ENCODE measurements around the gene MAPK1. TPM values are rescaled to one million over a fixed set of nuclear protein-coding genes. Genes with fewer than 3 reads are reported as not detected.
A peak's percentile ranks its signal among the peaks of the same experiment; 100 is the strongest.
"Not testable (repeated sequence)": the region's sequence is repeated elsewhere in the genome, so short reads cannot be mapped to it uniquely, and the experiment has no call there.

MAPK1 gene
- total RNA-seq, 1 experiment from 2014 or later: 24.6 TPM

- no peak for DNase-seq (ENCODE audit: low spot score)
These were observed 43.6 kb downstream of the MAPK1 start for GRCh38 chr22:21823740-21824444.

- no peak for DNase-seq (ENCODE audit: low spot score)
These were observed 48.2 kb downstream of the MAPK1 start for GRCh38 chr22:21819183-21819770.

- no peak for DNase-seq (ENCODE audit: low spot score)
These were observed 48.8 kb downstream of the MAPK1 start for GRCh38 chr22:21818487-21819182.

- DNase-seq (ENCODE audit: low spot score): not testable (repeated sequence)
These were observed 50.0 kb downstream of the MAPK1 start for GRCh38 chr22:21817497-21817853.

GRCh38 chr22:21816787-21817496 lies 50.5 kb downstream of the MAPK1 start:
- peak; percentile 83 for DNase-seq (ENCODE audit: low spot score)

GRCh38 chr22:21816472-21816786 lies 51.0 kb downstream of the MAPK1 start:
- no peak for DNase-seq (ENCODE audit: low spot score)

- DNase-seq (ENCODE audit: low spot score): no peak
These were observed 51.5 kb downstream of the MAPK1 start for GRCh38 chr22:21815958-21816357.

GRCh38 chr22:21815357-21815756 lies 52.1 kb downstream of the MAPK1 start:
- no peak for DNase-seq (ENCODE audit: low spot score)

- DNase-seq (ENCODE audit: low spot score): no peak
These were observed 55.5 kb downstream of the MAPK1 start for GRCh38 chr22:21811982-21812381.

GRCh38 chr22:21807544-21808529 lies 59.6 kb downstream of the MAPK1 start:
- DNase-seq (ENCODE audit: low spot score): no peak

- not testable (repeated sequence) for DNase-seq (ENCODE audit: low spot score)
These were observed 62.1 kb downstream of the MAPK1 start for GRCh38 chr22:21805325-21805724.

- DNase-seq (ENCODE audit: low spot score): no peak
These were observed 63.6 kb downstream of the MAPK1 start for GRCh38 chr22:21803811-21804249.

- DNase-seq (ENCODE audit: low spot score): no peak
These were observed 64.8 kb downstream of the MAPK1 start for GRCh38 chr22:21802673-21803072.

- DNase-seq (ENCODE audit: low spot score): no peak
These were observed 65.4 kb downstream of the MAPK1 start for GRCh38 chr22:21802056-21802455.

GRCh38 chr22:21801304-21801644 lies 66.2 kb downstream of the MAPK1 start:
- not testable (repeated sequence) for DNase-seq (ENCODE audit: low spot score)

GRCh38 chr22:21800552-21801303 lies 66.7 kb downstream of the MAPK1 start:
- DNase-seq (ENCODE audit: low spot score): no peak

- DNase-seq (ENCODE audit: low spot score): no peak
These were observed 69.8 kb downstream of the MAPK1 start for GRCh38 chr22:21797444-21798221.

- DNase-seq (ENCODE audit: low spot score): no peak
These were observed 70.6 kb downstream of the MAPK1 start for GRCh38 chr22:21796863-21797262.

GRCh38 chr22:21796231-21796630 lies 71.2 kb downstream of the MAPK1 start:
- DNase-seq (ENCODE audit: low spot score): no peak

GRCh38 chr22:21793716-21794115 lies 73.7 kb downstream of the MAPK1 start:
- not testable (repeated sequence) for DNase-seq (ENCODE audit: low spot score)

Measured in HT-29 (cell line).